Uterus (tissue), 4 donors: ENCODE data around the gene YPEL3. TPM values are rescaled to one million over a fixed set of nuclear protein-coding genes. Genes with fewer than 3 reads are reported as not detected.

Experiments used
- DNase-seq, 2 donors: peaks; one replicate each; pipeline ENCODE4 v3.0.0-alpha.2; 2019 to 2020
- H3K27ac ChIP-seq, 2 donors: fragments of 200-600 bp; sonication (generic); 1 replicate in 1 of 2; 2 replicates in 1 of 2; pipeline ENCODE4 v1.5.1; 2016 to 2018
- H3K27me3 ChIP-seq, 2 donors: fragments of 200-600 bp; sonication (generic); one replicate each; pipeline ENCODE4 v1.5.1; 2018 to 2019; ENCODE audit warnings: control low read depth in 1 of 2
- H3K36me3 ChIP-seq, 2 donors: fragments of 200-600 bp; sonication (generic); one replicate each; pipeline ENCODE4 v1.5.1; 2019; ENCODE audit warnings: control low read depth in 1 of 2
- H3K4me1 ChIP-seq, 2 donors: fragments of 200-600 bp; sonication (generic); one replicate each; pipeline ENCODE4 v1.5.1; 2018 to 2019; ENCODE audit warnings: control low read depth in 1 of 2
- H3K4me3 ChIP-seq, 2 donors: fragments of 200-600 bp; sonication (generic); 1 replicate in 1 of 2; 2 replicates in 1 of 2; pipeline ENCODE4 v1.5.1; 2018 to 2019; ENCODE audit warnings: mild to moderate bottlenecking in 1 of 2
- H3K9me3 ChIP-seq, 2 donors: fragments of 200-600 bp; sonication (generic); one replicate each; pipeline ENCODE4 v1.5.1; 2019; ENCODE audit warnings: control low read depth in 1 of 2
- CTCF ChIP-seq, 4 experiments: fragments of 200-600 bp in 2 of 4; fragments of 450-650 bp in 2 of 4; sonication (generic) in 2 of 4; IDR thresholded peaks; one replicate each; pipeline ENCODE4 v1.5.1; 2016 to 2019; ENCODE audit warnings: antibody characterized with exemption in 4 of 4, mild to moderate bottlenecking in 2 of 4, moderate library complexity in 1 of 4
- POLR2A ChIP-seq, 2 donors: fragments of 450-650 bp; IDR thresholded peaks; one replicate each; pipeline ENCODE4 v1.6.1; 2016; ENCODE audit warnings: antibody characterized with exemption in 2 of 2, mild to moderate bottlenecking in 1 of 2, moderate library complexity in 1 of 2
- intact Hi-C: fragments of 100-400 bp; cut with DNase I; formaldehyde crosslinking; loops from one replicate; pipeline ENCODE4 v1.15.1; 2023; ENCODE audit warnings: low total_unique reads
- total RNA-seq, 4 donors: library from RNA; depleted of rRNA in 3 of 4; stranded (reverse); fragments of >200 nt in 3 of 4; gene quantifications; one replicate each; pipeline versions ENCODE4 v1.1.0 to v1.2.4, GENCODE V29; 2014 to 2023
- donor health status: DM: yes; HTN: yes; CAD: no.

YPEL3 gene
- total RNA-seq, 4 donors from 2014 or later = 9.2 to 158 (median 36.4) TPM

DNA sequence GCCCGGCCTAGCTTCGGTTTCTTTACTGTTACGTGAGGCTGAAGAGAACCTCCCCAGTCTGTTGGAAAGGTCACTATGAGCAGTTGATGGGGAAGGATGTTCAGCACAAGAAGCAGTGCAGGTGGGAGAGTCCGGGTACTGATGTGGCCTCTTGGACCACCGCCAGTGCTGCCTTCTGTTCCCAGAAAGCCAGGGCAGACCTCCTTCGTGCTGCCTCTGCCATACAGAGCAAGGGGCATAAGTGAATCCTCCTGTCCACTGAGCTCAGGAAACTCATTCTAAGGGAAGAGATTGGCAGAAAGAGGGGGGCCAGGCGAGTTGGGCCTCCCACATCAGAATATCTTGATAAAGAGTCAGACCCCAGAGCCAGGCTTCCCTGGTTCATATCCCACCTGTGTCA, 16.5 kb downstream of the YPEL3 start:
- DNase-seq = no peak
- Histone ChIP-seq H3K36me3 (no peaks in the 10 kb centered on the region), H3K27me3 (no peaks in the 10 kb centered on the region), H3K4me1 (peaks cover 6 to 7% of the 10 kb centered on the region in 2 donors), H3K27ac (no peak overlapping the region), H3K9me3 (no peaks in the 10 kb centered on the region), H3K4me3 (no peak overlapping the region)
- intact Hi-C loops = no loop called here
- TF ChIP-seq CTCF (IDR thresholded peaks at IDR 0.05) = no peak
- TF ChIP-seq POLR2A (IDR thresholded peaks at IDR 0.05) = no peak

DNA sequence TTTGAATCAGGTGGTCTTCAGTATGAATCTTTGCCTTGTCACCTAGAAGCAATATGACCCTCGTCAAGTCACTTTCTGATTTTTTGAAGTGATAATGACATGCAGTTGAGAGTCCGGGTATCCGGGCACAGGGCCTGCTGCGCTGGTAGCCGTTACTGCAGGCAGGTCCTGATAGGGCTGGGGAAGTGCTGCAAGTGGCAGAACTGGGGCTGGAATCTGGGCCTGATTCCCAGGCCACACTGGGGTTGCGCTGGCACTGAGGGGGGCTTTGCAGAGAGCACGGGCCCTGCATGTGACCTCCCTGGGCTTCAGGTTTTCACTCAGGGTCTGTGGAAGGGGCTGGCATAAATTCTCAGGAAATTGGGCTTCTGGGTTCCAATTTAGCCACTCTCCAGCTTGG, 17.3 kb downstream of the YPEL3 start:
- no peaks in the 10 kb centered on the region for H3K9me3 ChIP-seq
- no peak overlapping the region for H3K27ac ChIP-seq
- intact Hi-C loops = no loop called here
- no peaks in the 10 kb centered on the region for H3K27me3 ChIP-seq
- H3K36me3 ChIP-seq = no peaks in the 10 kb centered on the region
- H3K4me3 ChIP-seq = no peak overlapping the region
- H3K4me1 ChIP-seq = peaks cover 6 to 7% of the 10 kb centered on the region in 2 donors
- TF ChIP-seq POLR2A (IDR thresholded peaks at IDR 0.05) = no peak
- no peak for TF ChIP-seq CTCF (IDR thresholded peaks at IDR 0.05)
- no peak for DNase-seq

DNA sequence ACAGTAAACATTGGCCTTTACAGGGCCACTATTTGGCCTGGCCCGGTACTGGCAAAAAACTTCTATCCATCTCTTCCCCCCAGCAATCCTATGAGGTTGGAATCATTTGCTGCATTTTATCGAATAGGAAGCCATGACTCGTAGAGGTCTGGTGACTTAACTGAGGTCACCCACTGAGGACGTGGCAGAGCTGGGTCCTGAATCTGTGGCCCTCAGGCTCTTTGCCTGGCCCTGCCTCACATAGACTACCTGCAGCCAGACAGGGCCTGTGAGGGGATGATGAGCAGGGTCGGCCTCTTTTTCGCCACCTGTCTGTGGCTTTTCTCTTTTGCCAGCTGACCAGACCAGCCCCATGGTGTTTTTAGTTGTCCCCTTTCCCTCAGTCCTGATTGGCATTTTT, 18.4 kb downstream of the YPEL3 start:
- TF ChIP-seq POLR2A (IDR thresholded peaks at IDR 0.05) (no peak), CTCF (IDR thresholded peaks at IDR 0.05) (no peak)
- H3K27ac ChIP-seq = no peak overlapping the region
- no peak overlapping the region for H3K4me3 ChIP-seq
- peaks cover 6 to 7% of the 10 kb centered on the region in 2 donors for H3K4me1 ChIP-seq
- H3K9me3 ChIP-seq = no peaks in the 10 kb centered on the region
- no peak for DNase-seq
- no peaks in the 10 kb centered on the region for H3K36me3 ChIP-seq
- intact Hi-C loops = no loop called here
- no peaks in the 10 kb centered on the region for H3K27me3 ChIP-seq

- intact Hi-C loops = no loop called here
- H3K36me3 ChIP-seq = no peaks in the 10 kb centered on the region
- TF ChIP-seq CTCF (IDR thresholded peaks at IDR 0.05) (no peak), POLR2A (IDR thresholded peaks at IDR 0.05) (no peak)
These were observed 19.7 kb downstream of the YPEL3 start for GRCh38 chr16:30076276-30076791.

DNA sequence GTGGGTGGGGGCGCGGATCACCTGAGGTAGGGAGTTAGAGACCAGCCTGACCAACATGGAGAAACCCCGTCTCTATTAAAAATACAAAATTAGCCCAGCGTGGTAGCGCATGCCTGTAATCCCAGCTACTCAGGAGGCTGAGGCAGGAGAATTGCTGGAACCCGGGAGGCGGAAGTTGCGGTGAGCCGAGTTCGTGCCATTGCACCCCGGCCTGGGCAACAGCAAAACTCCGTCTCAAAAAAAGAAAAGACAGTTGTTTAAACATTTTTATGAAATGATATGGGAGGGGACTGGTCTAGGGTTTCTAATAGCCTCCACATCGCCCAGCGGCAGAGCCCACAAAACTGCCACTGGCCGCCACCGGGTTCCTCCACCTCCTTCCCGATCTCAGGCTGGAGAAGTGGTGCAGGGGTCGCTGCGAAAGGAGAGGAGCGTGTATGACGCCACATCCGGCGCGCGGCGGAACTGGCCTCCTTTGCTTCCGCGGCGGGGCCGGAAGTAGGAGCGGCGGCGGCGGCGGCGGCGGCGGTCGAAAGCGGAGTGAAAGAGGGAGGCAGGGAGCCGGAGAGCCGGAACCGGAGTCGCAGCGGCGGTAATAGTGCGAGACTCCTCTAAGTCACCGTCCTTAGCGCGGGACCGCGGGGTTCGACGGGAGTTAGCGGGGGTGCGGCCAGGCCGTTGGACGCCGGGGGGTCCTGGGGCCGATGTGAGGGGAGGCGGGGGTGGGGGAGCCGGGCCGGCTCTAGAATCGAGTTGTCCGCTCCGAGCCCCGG, 20.3 kb downstream of the YPEL3 start, which contains the start of gene PPP4C:
Gene PPP4C (plus strand): TSS at position 492 of the 773 bp plus-strand sequence. CDS start 384 bp downstream, outside the sequence.
- TF ChIP-seq POLR2A (IDR thresholded peaks at IDR 0.05) (peak; percentile 53 to 78), CTCF (IDR thresholded peaks at IDR 0.05) (peak in 2 of 4 experiments; percentile 18 to 22)
- Histone ChIP-seq H3K4me3 (peak within 1 kb of the TSS; percentile 56 to 99), H3K36me3 (no peaks in the 10 kb centered on the region), H3K27me3 (no peaks in the 10 kb centered on the region), H3K4me1 (peaks cover 6 to 7% of the 10 kb centered on the region in 2 donors), H3K9me3 (no peaks in the 10 kb centered on the region), H3K27ac (peak within 1 kb of the TSS; percentile 82 to 88)
- DNase-seq = peak; percentile 87 to 90
- intact Hi-C loops = no loop called here

More at GRCh38 chr16:30076276-30076791, 19.7 kb downstream of the YPEL3 start:
- Histone ChIP-seq H3K9me3 (no peaks in the 10 kb centered on the region), H3K4me3 (peak overlapping the region; percentile 56 to 99), H3K27me3 (no peaks in the 10 kb centered on the region), H3K27ac (peak overlapping the region; percentile 82 to 88), H3K4me1 (peaks cover 6 to 7% of the 10 kb centered on the region in 2 donors)
- no peak for DNase-seq
